ENCODE measurements around the gene SFI1. TPM values are rescaled to one million over a fixed set of nuclear protein-coding genes. Genes with fewer than 3 reads are reported as not detected.
A peak's percentile ranks its signal among the peaks of the same experiment; 100 is the strongest.
"Not testable (repeated sequence)": the region's sequence is repeated elsewhere in the genome, so short reads cannot be mapped to it uniquely, and the experiment has no call there.

The SFI1 gene
- total RNA-seq, 1 donor from 2014 or later: 22.5 TPM

DNA sequence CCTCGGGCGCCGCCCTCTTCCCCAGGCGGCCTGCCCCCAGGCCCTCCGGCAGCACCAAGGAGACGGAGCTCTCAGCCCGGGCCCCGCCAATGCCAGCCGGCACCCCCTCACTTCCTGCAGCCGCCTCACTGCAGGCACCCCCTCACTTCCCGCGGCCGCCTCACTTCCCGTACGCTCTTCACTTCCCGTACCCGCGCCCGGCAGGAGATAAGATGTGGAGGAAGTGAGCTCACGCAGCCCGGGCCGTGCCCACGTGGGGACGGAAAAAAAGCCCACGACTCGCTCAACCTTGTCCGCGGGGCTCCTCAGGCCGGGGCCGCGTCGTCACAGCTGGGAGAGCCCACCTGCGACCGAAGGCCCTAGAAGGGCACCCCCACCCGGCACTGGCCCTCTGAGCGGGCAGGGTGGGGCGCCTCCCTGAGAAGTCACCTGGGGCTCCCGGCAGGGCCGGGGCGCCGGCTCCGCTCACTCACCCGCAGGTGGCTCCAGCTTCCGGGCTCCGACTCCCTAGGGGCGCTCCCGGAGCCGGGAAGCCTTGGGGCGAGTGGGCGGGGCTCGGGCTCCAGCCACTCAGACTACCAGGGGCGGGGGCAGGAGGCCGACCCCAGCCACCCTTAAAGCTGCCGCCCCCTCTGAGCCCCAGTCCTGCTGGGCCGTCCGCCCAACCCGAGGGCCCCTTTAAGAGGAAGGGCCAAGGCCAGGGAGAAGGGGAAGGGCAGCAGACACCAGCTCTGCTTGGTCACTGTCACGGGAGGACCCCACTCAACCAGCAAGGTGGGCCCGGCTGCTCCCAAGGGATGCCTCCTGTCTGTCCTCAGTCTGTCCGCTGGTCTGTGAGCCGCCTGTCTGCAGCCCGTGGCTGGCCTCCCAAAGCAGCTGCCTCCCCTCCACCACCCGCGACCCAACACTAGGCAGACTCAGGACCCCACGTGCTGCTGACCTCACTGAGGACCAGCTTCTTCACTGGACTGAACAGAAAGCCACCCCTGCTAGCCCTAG lies 134.3 kb downstream of the SFI1 start:
- DNase-seq (ENCODE audit: low spot score): peak; percentile 95

DNA sequence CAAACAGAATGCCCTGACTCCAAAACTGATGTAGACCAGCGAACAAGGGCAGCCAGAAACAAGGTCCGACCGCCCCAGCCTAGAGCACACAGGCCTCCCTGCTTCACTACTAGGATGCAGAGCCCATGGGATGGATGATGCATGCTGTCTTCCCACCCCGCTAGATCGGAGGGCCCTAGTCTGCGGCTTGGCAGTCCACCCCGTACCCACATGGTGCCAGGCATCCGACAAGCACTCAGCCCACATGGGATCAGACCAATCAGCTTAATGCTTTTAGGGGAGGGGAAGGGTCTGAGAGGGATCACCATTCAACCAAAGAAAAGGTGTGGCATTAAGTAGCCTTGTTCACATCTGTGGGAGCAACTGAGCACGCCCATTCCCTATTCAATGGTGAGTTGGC lies 135.1 kb downstream of the SFI1 start:
- DNase-seq (ENCODE audit: low spot score): no peak

DNA sequence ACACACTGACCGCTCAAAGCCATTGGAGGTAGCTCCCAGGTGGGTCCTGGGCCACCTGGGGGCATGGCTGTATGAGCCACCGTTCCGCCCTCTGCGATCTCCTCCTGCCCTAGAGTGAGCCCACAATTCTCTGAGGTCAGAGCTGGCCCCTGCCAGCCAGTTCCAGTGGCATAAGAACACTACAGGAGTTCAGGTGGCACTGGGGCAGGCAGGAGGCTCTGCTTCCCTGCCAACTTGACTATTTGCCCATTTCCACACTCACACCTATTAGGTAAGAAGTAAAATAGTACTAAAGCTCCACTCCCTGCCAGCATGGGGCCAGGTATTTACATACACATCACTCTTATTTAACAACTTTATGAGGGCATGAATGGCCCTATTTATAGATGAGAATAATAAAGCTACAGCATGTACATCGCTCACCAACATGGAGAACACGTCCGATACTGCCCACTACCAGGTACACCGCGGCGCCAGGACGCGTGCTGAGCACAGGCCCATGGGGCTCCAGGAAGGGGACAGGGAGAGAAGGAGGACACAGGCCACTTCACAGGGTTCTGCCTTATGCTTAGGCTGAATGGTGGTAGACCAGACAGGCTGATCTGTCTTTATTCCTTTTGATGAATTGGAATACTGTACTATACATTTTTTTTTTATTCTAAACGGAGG lies 139.4 kb downstream of the SFI1 start:
- no peak for DNase-seq (ENCODE audit: low spot score)

DNA sequence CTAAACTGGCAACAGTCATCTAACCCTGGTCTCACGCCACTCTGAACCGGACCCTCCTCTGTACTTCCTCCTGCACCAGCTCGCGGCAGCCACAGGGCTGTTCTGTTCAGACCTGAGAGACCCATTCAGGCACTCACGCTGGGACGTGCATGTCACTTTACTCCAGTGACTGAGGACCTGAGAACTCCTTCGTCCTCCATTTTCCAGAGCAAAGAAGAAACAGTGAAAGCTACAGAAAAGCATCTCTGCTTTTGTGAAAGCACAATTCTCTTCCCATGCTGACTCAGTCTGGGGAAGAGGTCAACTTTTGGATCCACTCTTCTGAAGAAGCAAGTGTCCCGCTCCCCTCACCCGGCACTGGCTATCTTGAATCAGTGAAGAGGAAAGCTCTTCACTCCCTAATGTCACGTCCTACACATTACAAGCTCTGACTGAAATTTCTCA lies 141.1 kb downstream of the SFI1 start:
- DNase-seq (ENCODE audit: low spot score): no peak

DNA sequence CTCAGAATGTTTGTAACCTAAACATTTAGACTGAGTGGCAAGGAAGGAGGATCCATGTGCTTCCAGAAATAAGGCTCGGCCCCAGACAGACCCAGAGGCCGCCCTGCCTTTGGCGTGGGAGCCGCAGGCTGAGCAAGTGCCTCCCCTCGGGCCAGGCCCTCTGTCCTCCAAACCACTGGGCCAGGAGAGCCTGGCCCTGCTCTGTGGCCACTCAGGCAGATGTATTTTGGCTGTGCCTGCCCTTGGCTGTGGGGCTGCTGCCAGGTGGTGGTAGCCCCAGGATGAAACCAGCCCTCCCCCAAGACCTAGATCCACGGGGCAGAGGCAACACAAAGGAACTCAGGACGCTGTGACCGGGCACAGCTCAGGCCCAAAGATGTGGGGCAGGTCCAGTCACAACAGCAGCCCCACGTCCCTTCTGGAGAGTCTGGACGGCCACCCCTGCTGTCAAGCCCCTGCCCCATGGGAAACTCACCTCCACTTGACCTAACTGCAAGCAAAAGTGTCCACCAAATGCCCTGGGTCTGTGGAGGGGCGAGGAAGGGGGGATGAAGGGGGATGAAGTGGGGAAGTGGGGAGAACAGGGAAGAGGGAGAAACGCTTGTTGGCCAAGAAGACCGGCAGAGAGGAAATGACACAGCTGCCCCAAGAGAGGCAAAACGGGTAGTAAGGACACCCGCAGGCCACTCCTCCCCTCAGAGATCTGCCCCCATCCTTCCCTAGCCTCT lies 141.7 kb downstream of the SFI1 start:
- DNase-seq (ENCODE audit: low spot score): no peak

DNA sequence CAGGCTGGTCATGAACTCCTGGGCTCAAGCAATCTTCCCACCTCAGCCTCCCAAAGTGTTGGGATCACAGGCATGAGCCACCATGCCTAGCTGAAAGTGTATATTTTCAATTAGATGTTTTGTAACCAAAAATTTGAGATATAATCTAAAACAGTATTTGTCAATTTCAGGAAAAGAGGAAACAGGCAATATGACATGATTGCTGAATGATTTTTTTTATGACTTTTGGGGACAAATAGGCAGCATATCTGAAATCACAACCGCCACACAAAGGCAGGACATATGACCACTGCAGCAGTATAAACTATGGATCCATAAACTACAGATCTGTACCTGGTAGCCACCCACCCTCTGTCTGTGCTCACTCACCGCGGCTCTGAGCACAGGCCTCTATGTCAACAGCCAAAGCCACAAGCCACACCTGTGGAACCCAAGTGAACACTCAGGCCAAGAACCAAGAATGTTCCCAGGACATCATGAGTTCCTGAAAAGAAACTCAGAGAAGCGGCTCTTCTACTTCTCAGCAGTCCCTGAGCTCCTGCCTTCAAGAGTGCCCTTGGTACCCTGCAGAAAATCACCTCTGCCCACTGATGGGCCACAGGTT lies 143.2 kb downstream of the SFI1 start:
- DNase-seq (ENCODE audit: low spot score): no peak

DNA sequence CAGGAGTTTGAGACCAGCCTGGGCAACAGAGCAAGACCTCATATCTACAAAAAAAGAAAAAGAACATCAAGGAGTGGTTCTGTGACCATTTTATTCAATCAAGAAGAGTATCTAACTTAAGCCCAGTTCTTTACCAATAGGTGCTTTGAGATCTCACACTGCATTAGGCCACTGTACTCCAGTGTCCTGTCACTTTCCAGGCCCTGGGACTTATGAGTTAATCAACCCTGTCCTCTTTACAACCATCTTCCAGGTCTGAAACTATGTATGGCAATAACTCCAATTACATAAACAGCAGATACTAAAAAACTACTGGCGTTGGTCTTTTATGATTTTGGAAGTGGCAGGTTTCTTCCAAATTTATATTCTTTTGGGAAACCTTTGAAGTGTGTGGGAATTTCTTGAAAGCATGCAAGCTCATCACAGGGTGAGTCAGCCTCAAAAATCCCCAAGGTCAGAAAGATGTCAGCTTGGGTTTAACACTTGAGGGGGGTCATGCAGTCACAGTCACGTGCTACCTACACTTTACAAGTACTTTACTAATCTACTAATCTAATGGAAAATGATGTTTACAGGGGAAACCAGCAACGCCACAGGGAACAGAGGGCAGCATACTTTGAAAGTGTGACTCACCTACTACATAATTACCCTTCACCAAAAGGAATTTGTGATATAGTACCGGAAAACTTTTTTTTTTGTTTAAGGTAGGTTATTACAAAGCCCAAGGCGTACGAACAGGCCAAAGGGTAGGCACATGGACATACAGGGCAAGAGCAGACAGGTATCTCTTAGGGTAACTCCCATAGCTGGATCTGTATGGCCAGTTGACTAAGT lies 150.1 kb downstream of the SFI1 start:
- no peak for DNase-seq (ENCODE audit: low spot score)

DNA sequence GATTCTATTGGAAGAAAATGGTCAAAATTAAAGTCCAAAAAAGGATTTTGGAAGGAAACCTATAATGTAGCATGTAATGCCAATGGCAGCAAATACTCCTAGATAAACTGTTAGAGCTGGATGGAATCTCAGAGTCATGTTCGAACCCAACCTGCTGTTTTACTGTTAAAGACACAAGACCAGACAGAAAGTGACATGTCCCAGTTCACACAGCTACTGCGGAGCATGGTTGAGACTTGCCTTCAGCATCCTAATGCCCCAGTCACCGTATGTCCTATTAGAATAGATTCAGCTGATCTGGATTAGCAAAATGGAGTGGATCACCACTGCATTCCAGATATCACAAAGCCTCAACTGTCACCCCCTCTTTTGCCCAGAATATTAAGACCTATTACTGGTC lies 150.7 kb downstream of the SFI1 start:
- no peak for DNase-seq (ENCODE audit: low spot score)

DNA sequence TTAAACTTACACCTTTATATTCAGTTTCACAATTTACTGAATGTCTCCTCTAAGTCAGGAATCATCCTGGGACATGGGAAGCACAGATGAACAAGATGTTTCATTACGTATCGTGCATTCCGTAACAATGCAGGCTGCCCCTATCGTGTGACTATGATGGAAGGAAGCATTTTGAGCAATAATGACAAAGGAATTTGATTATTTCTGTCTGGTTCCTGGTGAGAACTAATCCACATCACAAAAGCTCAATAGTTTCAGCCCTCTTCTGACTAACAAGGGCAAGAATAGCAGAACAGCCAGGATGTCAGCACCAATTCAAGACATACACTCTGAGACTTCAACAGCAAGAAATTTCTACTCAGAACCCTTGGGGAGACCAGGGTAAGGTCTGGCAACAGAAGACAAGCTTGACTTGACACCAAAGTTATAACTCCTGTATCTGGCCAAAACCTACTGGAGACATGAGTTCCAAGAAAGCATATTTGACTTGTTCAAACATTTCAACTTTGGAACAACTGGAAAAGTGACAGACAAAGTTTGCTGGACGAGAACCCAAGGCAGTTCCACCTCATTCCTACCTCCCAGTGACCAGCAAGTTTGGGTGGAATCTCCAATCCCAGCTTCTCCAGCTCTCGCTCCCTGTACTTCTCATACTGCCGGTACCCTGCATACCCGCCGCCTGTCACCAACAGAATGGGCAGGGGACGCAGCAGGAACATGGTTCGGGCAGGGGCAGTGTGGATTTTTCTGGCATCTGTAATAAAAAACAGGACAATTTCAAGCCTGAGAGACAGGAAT lies 151.4 kb downstream of the SFI1 start:
- no peak for DNase-seq (ENCODE audit: low spot score)

DNA sequence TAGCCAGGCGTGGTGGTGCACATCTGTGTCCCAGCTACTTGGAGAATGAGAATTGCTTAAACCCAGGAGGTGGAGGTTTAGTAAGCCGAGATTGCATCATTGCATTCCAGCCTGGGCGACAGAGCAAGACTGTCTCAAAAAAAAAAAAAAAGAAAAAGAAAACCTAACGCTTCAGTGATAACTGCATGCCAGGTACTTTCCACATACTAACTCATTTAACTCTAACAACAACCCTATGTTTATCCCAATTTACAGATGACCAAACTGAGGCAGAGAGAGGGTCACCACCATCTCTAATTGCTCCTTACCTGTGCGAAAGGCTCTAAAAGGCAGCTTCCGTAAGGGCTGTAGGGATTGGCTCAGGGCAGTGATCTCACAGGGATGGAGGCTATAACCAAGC lies 154.1 kb downstream of the SFI1 start:
- DNase-seq (ENCODE audit: low spot score): no peak

DNA sequence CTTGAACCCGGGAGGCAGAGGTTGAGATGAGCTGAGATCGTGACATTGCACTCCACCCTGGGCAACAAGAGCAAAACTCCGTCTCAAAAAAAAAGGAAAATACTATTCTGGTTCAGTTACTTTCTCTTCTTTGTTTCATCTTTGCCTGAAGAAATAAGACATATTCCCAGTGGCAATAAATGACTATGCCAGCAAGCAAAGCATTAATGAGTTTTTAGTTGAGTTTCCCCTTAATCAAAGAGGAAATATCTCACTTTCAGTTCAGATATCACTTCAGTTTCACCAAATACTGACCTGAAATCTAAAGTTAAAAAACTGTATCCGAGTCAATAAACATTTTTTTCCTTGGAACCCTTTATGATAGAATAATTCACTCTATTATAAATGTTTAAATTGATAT lies 155.3 kb downstream of the SFI1 start:
- DNase-seq (ENCODE audit: low spot score): no peak

DNA sequence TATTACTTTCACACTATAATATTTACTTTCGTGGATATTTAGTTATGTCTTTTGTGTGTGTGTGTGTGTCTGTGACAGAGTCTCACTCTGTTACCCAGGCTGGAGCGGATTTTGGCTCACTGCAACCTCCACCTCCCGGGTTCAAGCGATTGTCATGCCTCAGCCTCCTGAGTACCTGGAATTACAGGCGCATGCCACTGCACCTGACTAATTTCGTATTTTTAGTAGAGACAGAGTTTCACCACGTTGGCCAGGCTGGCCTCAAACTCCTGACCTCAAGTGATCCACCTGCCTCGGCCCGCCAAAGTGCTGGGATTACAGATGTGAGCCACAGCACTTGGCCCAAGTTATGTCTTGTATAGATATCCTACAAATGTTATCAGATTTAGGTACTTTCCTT lies 155.8 kb downstream of the SFI1 start:
- no peak for DNase-seq (ENCODE audit: low spot score)

DNA sequence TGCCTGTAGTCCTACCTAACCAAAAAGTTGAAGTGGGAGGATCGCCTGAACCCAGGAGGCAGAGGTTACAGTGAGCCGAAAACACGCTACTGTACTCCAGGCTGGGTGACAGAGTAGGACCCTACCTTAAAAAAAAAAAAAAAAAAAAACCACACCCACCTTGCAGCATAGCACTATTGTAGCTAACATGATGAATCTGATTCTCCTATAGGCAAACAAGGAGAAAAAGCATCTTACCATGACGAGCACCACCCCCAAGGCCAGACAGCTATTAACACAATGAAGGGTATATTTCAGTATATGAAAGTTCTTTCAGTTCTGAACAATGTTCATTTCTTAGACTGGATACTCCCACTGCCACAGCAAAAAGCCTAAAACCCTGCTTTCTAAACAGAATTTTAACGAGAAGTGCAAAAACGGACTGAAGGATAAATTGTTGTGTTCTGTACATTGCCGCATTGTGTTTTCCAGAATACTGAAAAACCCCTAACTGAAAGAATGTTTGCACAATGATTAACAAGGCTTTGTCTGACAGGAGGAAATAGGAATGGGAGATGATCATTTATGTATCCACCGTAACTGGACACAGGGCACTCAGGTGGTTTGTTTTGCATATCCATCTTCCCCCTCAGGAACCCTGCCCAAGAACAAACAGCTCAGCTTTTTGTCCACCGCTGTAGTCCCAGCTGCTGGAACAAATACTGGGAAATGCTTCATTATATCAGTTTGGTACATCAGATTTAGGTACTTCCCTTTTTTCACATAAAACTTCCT lies 156.8 kb downstream of the SFI1 start:
- no peak for DNase-seq (ENCODE audit: low spot score)

DNA sequence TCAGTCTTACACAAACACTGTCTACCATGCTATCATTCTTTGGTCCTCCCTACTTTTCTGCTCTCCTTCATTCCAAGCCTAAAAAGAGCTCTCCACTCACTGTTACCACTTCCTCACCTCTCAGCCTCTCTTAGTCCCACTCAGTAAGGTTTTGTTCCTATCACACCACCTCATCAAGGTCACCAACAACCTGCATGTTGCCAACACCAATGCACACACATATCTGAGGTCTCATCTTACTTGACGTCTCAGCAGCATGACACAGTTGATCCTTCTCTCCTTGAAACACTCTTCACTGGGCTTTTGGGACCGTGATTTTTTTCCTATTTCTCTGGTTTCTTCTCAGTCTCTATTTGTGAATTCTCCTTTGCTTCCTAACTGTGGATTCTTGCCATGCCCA lies 157.6 kb downstream of the SFI1 start:
- no peak for DNase-seq (ENCODE audit: low spot score)

DNA sequence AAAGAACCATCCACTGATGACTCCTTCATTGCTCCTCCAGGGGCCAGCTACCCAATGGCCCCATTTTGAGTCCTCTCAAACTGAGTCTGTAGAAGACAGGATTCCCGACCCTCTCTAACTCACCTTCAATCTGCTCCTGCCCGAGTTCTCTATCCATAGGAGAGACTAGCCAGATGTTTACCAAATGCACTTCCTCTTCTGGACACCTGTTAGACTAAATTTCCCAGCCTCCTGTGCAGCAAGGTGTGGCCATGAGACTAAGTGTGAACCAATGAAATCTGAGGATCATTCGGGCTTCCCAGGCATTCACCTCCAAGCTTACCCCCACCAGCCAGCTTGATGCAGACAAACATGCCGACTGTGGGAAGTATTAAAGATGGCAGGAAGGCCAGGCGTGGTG lies 158.1 kb downstream of the SFI1 start:
- no peak for DNase-seq (ENCODE audit: low spot score)

DNA sequence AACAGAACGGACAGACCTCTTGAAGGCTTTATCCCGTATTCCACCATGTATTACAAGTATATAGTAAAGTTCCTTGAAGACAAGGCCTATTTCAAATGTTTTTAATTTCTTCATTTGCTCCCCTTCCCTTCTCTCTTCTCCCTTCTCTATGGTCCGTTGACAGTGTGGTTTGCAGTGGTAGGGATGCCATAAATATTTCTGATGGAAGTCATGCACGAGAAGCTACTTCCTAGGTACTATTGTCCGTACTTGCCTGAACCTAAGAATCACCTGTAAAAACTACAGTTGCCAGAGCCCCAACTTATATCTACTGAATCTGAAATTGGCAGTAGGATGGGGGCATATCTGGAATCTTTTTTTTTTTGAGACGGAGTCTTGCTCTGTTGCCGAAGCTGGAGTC lies 162.9 kb downstream of the SFI1 start:
- no peak for DNase-seq (ENCODE audit: low spot score)

DNA sequence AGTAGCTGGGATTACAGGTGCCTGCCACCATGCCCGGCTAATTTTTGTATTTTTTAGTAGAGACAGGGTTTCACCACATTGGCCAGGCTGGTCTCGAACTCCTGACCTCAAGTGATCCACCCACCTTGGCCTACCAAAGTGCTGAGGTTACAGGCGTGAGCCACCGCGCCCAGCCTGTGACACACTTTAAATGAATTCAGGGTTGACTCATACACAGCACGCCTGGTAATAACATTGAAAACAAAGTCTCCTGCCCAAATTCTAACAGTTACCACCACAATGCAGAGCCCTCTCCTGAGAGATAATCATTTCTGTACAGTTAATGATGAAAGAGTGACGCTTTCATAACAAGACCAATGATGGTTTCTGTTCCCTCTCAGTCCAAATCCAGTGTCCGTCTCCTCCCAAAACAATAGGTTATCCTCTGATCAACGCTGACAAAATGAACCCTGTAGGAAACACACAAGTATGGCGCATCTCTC lies 164.6 kb downstream of the SFI1 start:
- not testable (repeated sequence) for DNase-seq (ENCODE audit: low spot score)

DNA sequence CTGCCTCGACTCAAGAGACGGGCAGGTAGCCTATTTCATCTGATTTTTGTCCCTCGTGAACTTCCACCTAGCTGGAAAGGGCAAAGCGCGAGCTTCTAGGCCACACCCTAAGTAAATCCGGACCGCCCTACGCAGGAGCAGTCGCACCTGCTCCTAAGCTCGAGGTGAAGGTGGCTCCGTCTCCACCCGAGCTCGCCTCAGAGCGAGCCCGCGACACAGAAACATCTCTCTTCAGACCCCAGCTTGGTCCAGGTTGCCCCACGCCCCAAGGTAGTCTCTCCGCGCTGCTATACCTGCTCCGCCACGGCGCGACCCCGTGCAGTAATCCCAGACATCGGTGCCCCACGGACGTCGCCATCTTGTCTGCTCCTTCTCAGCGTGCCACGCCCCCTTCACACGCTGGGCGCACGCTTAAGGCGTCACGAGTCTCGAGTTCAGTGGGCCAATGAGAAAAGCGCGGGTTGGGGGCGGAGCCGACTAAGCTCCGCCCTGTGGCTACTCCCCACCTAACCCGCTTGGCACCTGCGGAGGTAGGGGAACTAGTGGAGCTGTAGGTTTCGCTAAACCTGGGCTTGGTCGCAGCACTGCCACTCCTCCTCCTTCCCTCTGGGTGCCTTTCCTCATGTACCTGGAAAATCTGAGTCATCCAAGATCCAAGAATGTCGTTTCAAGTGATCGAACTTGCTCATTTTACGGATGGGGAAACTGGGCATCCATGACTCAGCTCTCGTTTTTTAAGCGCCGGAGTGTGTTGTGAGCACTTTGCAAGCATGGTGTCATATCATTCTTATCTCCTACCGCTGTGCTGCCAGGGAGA lies 165.7 kb downstream of the SFI1 start, which contains the start of gene PISD:
Gene PISD, minus strand, starts transcription at position 365 of the 817 bp plus-strand sequence. Its CDS starts 7 bp downstream, at position 358.
- DNase-seq (ENCODE audit: low spot score): peak; percentile 96
